ENCODE measurements around the gene PLCD1. TPM values are rescaled to one million over a fixed set of nuclear protein-coding genes. Genes with fewer than 3 reads are reported as not detected.
A peak's percentile ranks its signal among the peaks of the same experiment; 100 is the strongest.

The PLCD1 gene
- total RNA-seq, 6 donors from 2014 or later = 20.8 to 80.1 (median 36.1) TPM

GRCh38 chr3:38008191-38008701 is 21.2 kb downstream of the PLCD1 start:
- DNase-seq (no peak), ATAC-seq (ENCODE audit: low FRiP score in 2 of 2) (no peak)
- H3K27ac ChIP-seq = no peak overlapping the region
- H3K36me3 ChIP-seq = peaks cover 2 to 63% (median 40%) of the 10 kb centered on the region in 4 donors
- no peaks in the 10 kb centered on the region for H3K9me3 ChIP-seq
- no peaks in the 10 kb centered on the region for H3K27me3 ChIP-seq
- TF ChIP-seq EP300 (IDR thresholded peaks at IDR 0.05) = no peak
- 91 to 95% methylated on average over 9 to 19 of the region's 19 CpGs for WGBS, 2 donors
- H3K4me3 ChIP-seq = no peak overlapping the region
- peaks cover under 1 to 14% (median 8%) of the 10 kb centered on the region in 4 donors for H3K4me1 ChIP-seq

GRCh38 chr3:38007754-38008090 is 21.7 kb downstream of the PLCD1 start:
- Histone ChIP-seq H3K4me3 (no peak overlapping the region), H3K9me3 (no peaks in the 10 kb centered on the region), H3K27me3 (no peaks in the 10 kb centered on the region), H3K4me1 (peaks cover 3 to 15% (median 8%) of the 10 kb centered on the region in 4 donors), H3K36me3 (peaks cover 2 to 61% (median 41%) of the 10 kb centered on the region in 4 donors), H3K27ac (no peak overlapping the region)
- DNase-seq (no peak), ATAC-seq (ENCODE audit: low FRiP score in 2 of 2) (no peak)
- 95 to 100% methylated on average over 4 to 7 of the region's 7 CpGs for WGBS, 2 donors
- no peak for TF ChIP-seq POLR2A (IDR thresholded peaks at IDR 0.05)
- TF ChIP-seq EP300 (IDR thresholded peaks at IDR 0.05) = no peak
- no peak for TF ChIP-seq POLR2AphosphoS5 (IDR thresholded peaks at IDR 0.05)
- TF ChIP-seq, protein P1, sequence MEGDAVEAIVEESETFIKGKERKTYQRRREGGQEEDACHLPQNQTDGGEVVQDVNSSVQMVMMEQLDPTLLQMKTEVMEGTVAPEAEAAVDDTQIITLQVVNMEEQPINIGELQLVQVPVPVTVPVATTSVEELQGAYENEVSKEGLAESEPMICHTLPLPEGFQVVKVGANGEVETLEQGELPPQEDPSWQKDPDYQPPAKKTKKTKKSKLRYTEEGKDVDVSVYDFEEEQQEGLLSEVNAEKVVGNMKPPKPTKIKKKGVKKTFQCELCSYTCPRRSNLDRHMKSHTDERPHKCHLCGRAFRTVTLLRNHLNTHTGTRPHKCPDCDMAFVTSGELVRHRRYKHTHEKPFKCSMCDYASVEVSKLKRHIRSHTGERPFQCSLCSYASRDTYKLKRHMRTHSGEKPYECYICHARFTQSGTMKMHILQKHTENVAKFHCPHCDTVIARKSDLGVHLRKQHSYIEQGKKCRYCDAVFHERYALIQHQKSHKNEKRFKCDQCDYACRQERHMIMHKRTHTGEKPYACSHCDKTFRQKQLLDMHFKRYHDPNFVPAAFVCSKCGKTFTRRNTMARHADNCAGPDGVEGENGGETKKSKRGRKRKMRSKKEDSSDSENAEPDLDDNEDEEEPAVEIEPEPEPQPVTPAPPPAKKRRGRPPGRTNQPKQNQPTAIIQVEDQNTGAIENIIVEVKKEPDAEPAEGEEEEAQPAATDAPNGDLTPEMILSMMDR (IDR thresholded peaks at IDR 0.05) = no peak

GRCh38 chr3:38006445-38006995 is 22.9 kb downstream of the PLCD1 start:
- ATAC-seq (ENCODE audit: low FRiP score in 2 of 2) = no peak
- peaks cover 2 to 71% (median 46%) of the 10 kb centered on the region in 4 donors for H3K36me3 ChIP-seq

DNA sequence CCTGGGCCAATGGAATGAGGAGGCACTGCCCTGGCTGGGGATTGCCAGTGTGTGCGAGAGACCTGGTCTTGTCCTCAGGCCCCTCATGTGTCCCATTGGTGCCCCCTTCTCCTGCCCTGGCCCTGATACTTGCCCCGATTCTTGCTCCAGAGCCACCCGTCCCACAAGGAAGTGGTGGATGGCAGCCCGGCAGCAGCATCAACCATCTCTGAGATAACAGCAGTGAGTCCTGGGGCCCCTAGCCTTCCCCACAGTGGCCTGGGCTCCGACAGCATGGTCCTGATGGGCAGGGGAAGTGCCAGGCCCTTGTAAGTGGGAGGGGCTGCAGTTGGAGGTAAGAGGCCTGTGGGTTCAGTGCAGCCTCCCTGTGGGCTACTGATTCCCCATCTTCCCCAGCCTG is 23.4 kb downstream of the PLCD1 start:
- H3K9me3 ChIP-seq = no peaks in the 10 kb centered on the region
- peaks cover 2 to 72% (median 46%) of the 10 kb centered on the region in 4 donors for H3K36me3 ChIP-seq
- ATAC-seq (ENCODE audit: low FRiP score in 2 of 2) (no peak), DNase-seq (no peak)
- 89 to 92% methylated on average over 5 of the region's 5 CpGs for WGBS, 2 donors
- H3K4me1 ChIP-seq = peaks cover 3 to 15% (median 8%) of the 10 kb centered on the region in 4 donors
- no peak overlapping the region for H3K4me3 ChIP-seq
- H3K27ac ChIP-seq = no peak overlapping the region
- no peaks in the 10 kb centered on the region for H3K27me3 ChIP-seq
- TF ChIP-seq, protein P1 (IDR thresholded peaks at IDR 0.05) = no peak
- TF ChIP-seq EP300 (IDR thresholded peaks at IDR 0.05) (no peak), POLR2AphosphoS5 (IDR thresholded peaks at IDR 0.05) (no peak), POLR2A (IDR thresholded peaks at IDR 0.05) (no peak)

More at GRCh38 chr3:38006445-38006995, 22.9 kb downstream of the PLCD1 start:
- H3K9me3 ChIP-seq = no peaks in the 10 kb centered on the region
- peaks cover 3 to 15% (median 8%) of the 10 kb centered on the region in 4 donors for H3K4me1 ChIP-seq
- no peak overlapping the region for H3K4me3 ChIP-seq
- peak in 1 of 2 donors; percentile 83 for DNase-seq
- no peak for TF ChIP-seq EP300 (IDR thresholded peaks at IDR 0.05)
- no peaks in the 10 kb centered on the region for H3K27me3 ChIP-seq
- 92 to 100% methylated on average over 2 to 13 of the region's 16 CpGs for WGBS, 2 donors
- no peak overlapping the region for H3K27ac ChIP-seq

- H3K27ac ChIP-seq = no peak overlapping the region
- H3K36me3 ChIP-seq = peaks cover 2 to 69% (median 43%) of the 10 kb centered on the region in 4 donors
- no peaks in the 10 kb centered on the region for H3K9me3 ChIP-seq
- DNase-seq (no peak), ATAC-seq (ENCODE audit: low FRiP score in 2 of 2) (no peak)
- TF ChIP-seq POLR2AphosphoS5 (IDR thresholded peaks at IDR 0.05) = no peak
- TF ChIP-seq, protein P1 (IDR thresholded peaks at IDR 0.05) = no peak
- no peak for TF ChIP-seq POLR2A (IDR thresholded peaks at IDR 0.05)
- TF ChIP-seq EP300 (IDR thresholded peaks at IDR 0.05) = no peak
- peaks cover 3 to 15% (median 8%) of the 10 kb centered on the region in 4 donors for H3K4me1 ChIP-seq
- WGBS, 2 donors = 79 to 81% methylated on average over 10 to 15 of the region's 15 CpGs
- H3K27me3 ChIP-seq = no peaks in the 10 kb centered on the region
- H3K4me3 ChIP-seq = no peak overlapping the region
These were observed 24.1 kb downstream of the PLCD1 start for GRCh38 chr3:38005076-38006020.
